Left lung (tissue), 10 donors: ENCODE results near the gene SLAMF8. TPM values are rescaled to one million over a fixed set of nuclear protein-coding genes. Genes with fewer than 3 reads are reported as not detected.

Source experiments
- ATAC-seq: fragments of 200-7000 bp; cut with Tn5 transposase; one replicate; pipeline ENCODE4 v1.9.1; 2020; ENCODE audit warnings: moderate library complexity
- DNase-seq, 4 donors: peaks; one replicate each; pipeline ENCODE4 v3.0.0-alpha.2; 2013 to 2020
- H3K27ac ChIP-seq, 2 donors: fragments of 200-600 bp; sonication (generic) in 1 of 2; one replicate each; pipeline versions ENCODE4 v1.5.0 to v1.8.0; 2020 to 2021
- H3K27me3 ChIP-seq, 2 donors: fragments of 200-600 bp; sonication (generic) in 1 of 2; one replicate each; pipeline versions ENCODE4 v1.5.0 to v1.8.0; 2020 to 2021
- H3K36me3 ChIP-seq, 2 donors: fragments of 200-600 bp; sonication (generic) in 1 of 2; one replicate each; pipeline versions ENCODE4 v1.5.0 to v1.8.0; 2020 to 2021
- H3K4me1 ChIP-seq, 2 donors: fragments of 200-600 bp; one replicate each; pipeline ENCODE4 v1.8.0; 2021
- H3K4me3 ChIP-seq, 2 donors: fragments of 200-600 bp; sonication (generic) in 1 of 2; one replicate each; pipeline versions ENCODE4 v1.5.0 to v1.8.0; 2020 to 2021; ENCODE audit warnings: mild to moderate bottlenecking in 1 of 2
- H3K9me3 ChIP-seq, 2 donors: fragments of 200-600 bp; sonication (generic) in 1 of 2; one replicate each; pipeline versions ENCODE4 v1.5.0 to v1.8.0; 2020 to 2021
- intact Hi-C, 2 donors: fragments of 100-400 bp; cut with DNase I; formaldehyde crosslinking; loops; one replicate each; pipeline versions ENCODE4 v1.11.2 to v1.14.2; 2022
- polyA plus RNA-seq, 6 donors: library from polyadenylated mRNA; unstranded; fragments of 120-200 nt; gene quantifications; one replicate each; pipeline ENCODE4 v1.2.1, GENCODE V29; 2013; ENCODE audit not compliant: insufficient read length in 6 of 6
- total RNA-seq, 2 donors: library from RNA; stranded (reverse); fragmentation: NEBNext Ultra II Directional; extraction: Animal tissue kit (Norgen Biotek cat#: 25700); gene quantifications; one replicate each; pipeline ENCODE4 v1.2.1, GENCODE V29; 2021
- TF ChIP-seq, protein P1 (sequence below), 2 donors: fragments of 200-600 bp; sonication (generic) in 1 of 2; IDR thresholded peaks; one replicate each; pipeline versions ENCODE4 v1.5.0 to v1.8.0; 2021; ENCODE audit warnings: antibody characterized with exemption in 2 of 2
- donor health status: DM: no; HTN: yes; CAD: no.
- donor health status: DM: no; HTN: no; CAD: no.

SLAMF8 gene
- total and polyA plus RNA-seq, 8 donors: 0.28 to 41.3 (median 0.84) TPM

DNA sequence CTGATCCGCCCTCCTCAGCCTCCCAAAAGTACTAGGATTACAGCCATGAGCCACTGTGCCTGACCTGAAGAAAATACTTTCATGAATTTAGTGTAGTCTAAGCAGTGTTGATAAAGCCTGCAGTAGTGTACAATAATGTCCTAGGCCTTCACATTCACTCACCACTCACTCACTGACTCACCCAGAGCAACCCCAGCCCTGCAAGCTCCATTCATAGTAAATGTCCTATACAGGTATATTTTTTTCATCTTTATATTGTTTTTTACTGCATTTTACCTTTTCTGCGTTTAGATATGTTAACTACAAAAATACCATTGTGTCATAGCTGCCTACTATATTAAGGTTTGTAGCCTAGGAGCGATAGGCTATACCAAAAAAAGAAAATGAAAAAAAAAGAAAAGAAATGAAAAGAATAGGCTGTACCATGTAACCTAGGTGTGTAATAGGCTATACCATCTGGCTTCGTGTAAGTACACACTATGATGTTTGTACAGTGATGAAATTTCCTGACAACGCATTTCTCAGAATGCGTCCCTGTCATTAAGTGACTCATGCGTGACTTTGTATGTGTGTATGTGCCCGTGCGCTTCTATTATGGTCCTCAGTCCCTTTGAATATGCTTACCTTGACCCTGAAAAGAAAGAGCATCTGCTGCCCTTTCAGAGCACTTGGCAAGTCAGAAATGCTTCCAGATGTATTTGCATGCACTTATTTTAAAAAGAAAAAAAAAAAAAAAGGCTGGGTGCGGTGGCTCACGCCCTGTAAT is 9.2 kb upstream of the SLAMF8 start:
- TF ChIP-seq, protein P1, sequence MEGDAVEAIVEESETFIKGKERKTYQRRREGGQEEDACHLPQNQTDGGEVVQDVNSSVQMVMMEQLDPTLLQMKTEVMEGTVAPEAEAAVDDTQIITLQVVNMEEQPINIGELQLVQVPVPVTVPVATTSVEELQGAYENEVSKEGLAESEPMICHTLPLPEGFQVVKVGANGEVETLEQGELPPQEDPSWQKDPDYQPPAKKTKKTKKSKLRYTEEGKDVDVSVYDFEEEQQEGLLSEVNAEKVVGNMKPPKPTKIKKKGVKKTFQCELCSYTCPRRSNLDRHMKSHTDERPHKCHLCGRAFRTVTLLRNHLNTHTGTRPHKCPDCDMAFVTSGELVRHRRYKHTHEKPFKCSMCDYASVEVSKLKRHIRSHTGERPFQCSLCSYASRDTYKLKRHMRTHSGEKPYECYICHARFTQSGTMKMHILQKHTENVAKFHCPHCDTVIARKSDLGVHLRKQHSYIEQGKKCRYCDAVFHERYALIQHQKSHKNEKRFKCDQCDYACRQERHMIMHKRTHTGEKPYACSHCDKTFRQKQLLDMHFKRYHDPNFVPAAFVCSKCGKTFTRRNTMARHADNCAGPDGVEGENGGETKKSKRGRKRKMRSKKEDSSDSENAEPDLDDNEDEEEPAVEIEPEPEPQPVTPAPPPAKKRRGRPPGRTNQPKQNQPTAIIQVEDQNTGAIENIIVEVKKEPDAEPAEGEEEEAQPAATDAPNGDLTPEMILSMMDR (IDR thresholded peaks at IDR 0.05): no peak

GRCh38 chr1:159821171-159821867 is 5.4 kb upstream of the SLAMF8 start:
- Histone ChIP-seq H3K4me1 (peaks cover 0 to 25% of the 10 kb centered on the region in 2 donors), H3K9me3 (no peaks in the 10 kb centered on the region), H3K27ac (no peak overlapping the region), H3K4me3 (no peak overlapping the region), H3K36me3 (no peaks in the 10 kb centered on the region), H3K27me3 (no peaks in the 10 kb centered on the region)
- peak in 1 of 4 donors; percentile 78 for DNase-seq
- TF ChIP-seq, protein P1 (IDR thresholded peaks at IDR 0.05): no peak
- ATAC-seq: peak; percentile 61
- intact Hi-C loops: no loop called here

More for the DNA sequence above, 9.2 kb upstream of the SLAMF8 start:
- Histone ChIP-seq H3K4me1 (peaks cover 0 to 7% of the 10 kb centered on the region in 2 donors), H3K36me3 (no peaks in the 10 kb centered on the region), H3K27ac (no peak overlapping the region), H3K9me3 (no peaks in the 10 kb centered on the region), H3K4me3 (no peak overlapping the region), H3K27me3 (no peaks in the 10 kb centered on the region)
- DNase-seq (no peak), ATAC-seq (peak; percentile 53)
- intact Hi-C loops: no loop called here

DNA sequence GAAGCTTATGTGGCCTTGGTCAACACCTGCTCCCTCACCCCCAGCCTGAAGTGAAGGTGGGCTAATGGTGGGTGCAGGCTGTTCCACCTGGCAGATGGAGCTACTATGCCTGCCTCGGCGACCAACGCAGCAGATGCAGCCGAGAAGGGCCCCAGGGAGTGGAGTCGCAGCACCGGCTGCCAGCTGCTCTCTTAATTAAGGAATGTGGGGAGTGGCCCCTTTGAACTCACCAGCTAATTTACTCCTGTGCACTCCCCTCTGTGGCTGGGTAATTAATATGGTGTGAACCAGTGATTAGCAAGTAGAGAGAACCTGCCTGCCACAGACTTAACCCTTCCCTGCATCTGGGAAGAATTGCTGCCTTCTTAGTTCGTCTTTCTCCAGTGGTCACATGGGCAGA is 3.3 kb upstream of the SLAMF8 start:
- no peak for DNase-seq
- intact Hi-C loops: no loop called here
- Histone ChIP-seq H3K27ac (no peak overlapping the region), H3K27me3 (no peaks in the 10 kb centered on the region), H3K4me3 (no peak overlapping the region), H3K36me3 (no peaks in the 10 kb centered on the region), H3K4me1 (peaks cover 0 to 46% of the 10 kb centered on the region in 2 donors), H3K9me3 (no peaks in the 10 kb centered on the region)
- ATAC-seq: peak; percentile 50
- TF ChIP-seq, protein P1 (IDR thresholded peaks at IDR 0.05): no peak

GRCh38 chr1:159825564-159825963 is 1.1 kb upstream of the SLAMF8 start:
- Histone ChIP-seq H3K27ac (peak overlapping the region in 1 of 2 donors; percentile 64), H3K9me3 (no peaks in the 10 kb centered on the region), H3K4me3 (peak overlapping the region in 1 of 2 donors; percentile 44), H3K36me3 (no peaks in the 10 kb centered on the region), H3K4me1 (peaks cover 0 to 66% of the 10 kb centered on the region in 2 donors), H3K27me3 (no peaks in the 10 kb centered on the region)
- DNase-seq: no peak
- intact Hi-C loops: no loop called here
- TF ChIP-seq, protein P1 (IDR thresholded peaks at IDR 0.05): no peak
- ATAC-seq: no peak

- Histone ChIP-seq H3K4me1 (peaks cover 0 to 66% of the 10 kb centered on the region in 2 donors), H3K36me3 (no peaks in the 10 kb centered on the region), H3K27ac (peak overlapping the region; percentile 36 to 64), H3K4me3 (peak overlapping the region in 1 of 2 donors; percentile 44), H3K9me3 (no peaks in the 10 kb centered on the region), H3K27me3 (no peaks in the 10 kb centered on the region)
- TF ChIP-seq, protein P1 (IDR thresholded peaks at IDR 0.05): no peak
- intact Hi-C loops: no loop called here
- no peak for ATAC-seq
- DNase-seq: no peak
Observed at GRCh38 chr1:159827102-159827490, 423 bp downstream of the SLAMF8 start.
